Activated CD4-positive, alpha-beta T cell treated with anti-CD3 and anti-CD28 coated beads, Interleukin-2, Interleukin-4, amounts not matched to agents 100 ng/mL and 50 ng/mL, durations not matched to agents 16 hours and 8 hours (primary cell): ENCODE data around the gene COL4A1.

Experiments used
- DNase-seq: peaks from one replicate; pipeline ENCODE4 v3.0.0-alpha.2; 2020; ENCODE audit warnings: low spot score

Gene COL4A1

GRCh38 chr13:110293037-110293436, 13.9 kb downstream of the COL4A1 start:
- DNase-seq = no peak

DNA sequence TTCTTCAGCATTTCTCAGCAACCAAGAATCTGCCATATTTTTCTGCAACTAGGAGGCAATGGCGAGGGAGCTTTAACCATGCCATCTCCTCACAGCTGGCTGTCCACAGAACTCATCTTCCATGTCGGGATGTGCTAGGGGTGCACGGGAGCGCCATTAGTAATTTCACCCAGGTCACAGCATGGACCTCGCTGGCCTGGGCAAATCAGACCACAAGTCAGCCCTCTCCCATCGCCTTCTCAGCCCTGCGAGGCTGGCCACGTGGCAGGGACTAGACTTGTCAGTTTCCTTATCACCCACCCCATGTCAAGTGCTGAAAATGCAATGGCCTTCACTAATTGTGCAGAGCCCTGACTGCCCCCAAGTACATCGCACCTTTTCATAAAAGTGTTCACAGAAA, 15.7 kb downstream of the COL4A1 start:
- no peak for DNase-seq

- DNase-seq = no peak
These were observed 16.1 kb downstream of the COL4A1 start for GRCh38 chr13:110290826-110291225.

DNA sequence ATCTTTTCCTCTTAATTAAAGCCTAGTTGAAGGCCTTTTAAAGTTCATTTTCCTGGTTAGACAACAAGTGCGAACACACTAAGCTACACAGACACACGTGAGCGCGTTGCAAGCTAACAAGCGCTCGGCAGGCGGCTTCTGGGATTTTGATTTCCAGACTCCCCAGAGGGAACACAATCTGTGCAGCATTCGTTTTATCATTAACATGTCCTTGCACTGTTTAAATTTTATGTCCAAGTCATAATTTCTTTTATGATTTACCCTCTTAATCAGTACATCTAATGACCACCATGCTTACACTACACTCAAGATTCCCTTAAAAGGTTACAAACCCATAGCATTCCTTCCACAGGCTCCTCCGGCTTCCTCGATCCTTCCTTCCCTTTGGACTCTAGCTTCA, 16.8 kb downstream of the COL4A1 start:
- DNase-seq = no peak

DNA sequence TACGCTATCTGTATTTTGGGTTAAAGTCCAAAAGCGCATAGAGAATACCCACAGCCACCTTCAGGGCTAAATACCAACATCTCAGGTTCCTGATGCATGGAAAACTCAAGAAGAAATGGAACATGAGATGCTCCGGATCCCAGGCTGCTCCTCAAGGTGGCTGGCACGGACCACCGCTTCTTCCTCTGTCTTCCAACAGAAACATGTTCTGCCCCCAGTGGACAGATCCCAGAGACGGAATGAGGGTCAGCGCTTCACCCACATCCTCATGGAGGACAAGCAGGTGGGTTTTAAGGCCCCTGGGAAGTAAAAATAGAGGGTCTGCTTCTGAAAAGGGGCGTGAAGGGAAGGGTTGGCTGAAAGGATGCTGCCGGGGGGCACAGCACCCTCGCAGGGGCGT, 17.3 kb downstream of the COL4A1 start:
- no peak for DNase-seq

DNA sequence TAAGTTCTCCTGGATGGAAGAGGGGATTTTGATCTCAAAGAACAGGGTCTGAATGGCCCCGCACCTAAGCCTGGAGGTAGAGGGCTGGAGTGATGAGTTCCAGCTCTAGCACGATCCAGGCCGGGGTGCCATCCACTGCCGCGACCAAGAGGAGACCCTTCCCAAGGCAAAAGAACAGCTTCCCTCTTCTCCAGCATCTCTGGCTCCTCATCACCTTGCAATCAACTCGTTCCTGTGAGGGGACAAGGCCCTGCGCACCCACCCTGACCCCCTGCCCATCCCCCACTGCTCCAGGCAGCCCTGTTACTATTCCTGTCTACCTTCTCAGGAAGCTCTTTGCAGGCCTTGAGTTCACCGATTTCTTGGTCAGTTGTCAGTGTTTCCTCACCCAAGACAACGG, 17.8 kb downstream of the COL4A1 start:
- no peak for DNase-seq

GRCh38 chr13:110286833-110287819, 19.8 kb downstream of the COL4A1 start:
- no peak for DNase-seq

DNA sequence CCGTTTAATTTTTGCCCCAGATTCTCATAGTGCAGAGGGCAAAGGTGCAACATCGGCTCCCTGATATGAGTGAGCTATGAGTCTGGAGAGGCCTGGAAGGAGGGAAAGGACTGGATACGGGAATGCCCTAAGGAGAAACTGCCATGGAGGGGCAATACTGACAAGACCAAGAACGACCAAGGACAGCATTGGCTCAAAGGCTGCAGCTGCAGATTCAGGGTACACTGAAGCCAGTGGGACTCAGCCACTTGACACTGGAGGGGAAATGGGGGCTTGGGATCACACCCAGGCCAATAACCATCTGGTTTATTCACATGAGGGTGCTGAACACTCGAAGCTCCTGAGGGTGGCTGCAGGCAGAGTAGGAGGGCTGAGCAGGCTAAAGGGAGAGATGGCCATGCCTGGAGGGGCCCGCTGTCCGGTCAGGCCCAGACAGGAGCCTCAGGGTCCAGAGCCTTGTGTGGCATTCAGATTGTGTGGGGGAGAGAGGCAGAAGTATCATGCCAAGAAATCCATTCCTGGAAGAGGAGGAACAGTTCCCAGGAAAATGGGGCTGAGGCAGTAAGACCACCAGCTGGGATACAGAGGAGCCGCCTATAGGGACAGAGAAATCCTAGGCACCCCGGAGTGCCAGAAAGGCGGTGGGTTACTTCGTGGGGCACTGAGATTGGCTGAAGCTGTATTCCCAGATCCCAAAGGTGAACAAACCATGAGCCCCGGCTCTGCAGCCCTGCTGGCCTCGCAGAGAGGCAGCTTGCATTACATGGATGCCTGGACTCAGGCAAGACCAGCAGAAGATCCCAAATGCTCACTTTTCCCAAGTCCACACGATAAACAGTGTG, 20.7 kb downstream of the COL4A1 start:
- DNase-seq = no peak

DNA sequence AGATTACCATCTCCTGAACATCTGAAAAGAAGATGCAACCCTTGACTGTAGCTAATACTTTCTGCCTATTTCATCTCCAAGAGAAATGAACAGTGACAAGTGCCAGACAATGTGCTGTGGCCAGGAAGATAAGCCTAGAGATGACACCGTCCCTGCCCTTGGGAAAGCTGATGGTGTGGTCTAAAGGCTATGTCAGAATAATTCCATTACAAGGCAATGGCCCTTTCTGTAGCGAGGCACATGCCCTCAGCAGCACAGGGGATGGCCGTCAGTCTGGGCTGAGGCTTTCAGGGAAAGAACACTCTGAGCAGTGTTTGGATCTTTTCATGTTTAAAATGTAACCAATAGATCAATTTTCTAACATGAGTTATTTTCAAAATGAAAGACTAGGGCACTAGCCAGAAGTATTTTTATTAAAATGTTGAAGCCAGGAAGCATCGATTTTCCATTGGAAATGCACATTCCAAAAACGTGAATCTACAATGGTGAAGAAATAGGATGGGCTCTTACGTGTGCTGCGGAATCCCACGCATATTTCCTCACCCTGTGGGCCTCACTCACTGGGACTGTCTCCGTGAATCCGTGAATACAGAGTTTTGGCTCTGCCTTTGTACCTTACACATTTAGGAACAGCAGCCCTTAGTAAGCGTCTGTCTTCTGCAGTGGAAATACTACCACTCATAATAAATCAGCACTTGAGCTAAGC, 22.0 kb downstream of the COL4A1 start:
- DNase-seq = no peak

DNA sequence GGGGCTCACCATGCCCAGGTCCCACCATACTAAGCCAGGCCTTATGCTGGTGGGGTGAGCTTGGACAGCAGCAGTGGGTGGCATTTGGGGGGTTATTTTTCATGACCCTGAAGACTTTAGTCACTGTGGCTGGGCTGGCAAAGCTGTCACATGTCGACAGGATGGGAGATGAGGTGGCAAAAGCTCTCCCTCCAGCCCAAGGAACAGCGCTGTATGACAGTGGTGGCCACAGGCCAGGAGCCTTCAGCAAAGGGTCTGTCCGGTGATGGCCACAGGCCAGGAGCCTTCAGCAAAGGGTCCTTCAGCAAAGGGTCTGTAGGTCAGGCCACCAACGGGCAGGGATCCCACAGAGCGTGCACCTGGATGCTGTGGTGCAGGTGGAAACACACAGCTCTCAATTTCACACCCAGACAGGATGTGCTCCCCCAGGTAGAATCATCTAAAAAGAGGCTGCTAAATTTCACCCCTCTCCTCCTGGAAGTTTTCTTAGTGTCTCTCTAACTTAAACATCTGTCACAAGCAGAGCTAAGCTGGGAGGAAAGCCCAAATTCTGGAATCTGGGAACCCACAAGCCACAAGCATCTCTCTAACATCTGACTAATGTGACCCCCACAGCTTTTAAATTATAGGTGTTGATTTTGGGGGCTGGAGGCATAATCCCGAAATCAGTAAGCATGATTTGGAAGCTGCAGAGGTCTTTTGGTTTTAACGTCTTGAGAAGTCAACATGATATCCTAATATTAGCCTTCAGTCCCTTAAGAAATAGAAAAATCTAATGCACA, 23.0 kb downstream of the COL4A1 start:
- no peak for DNase-seq

- no peak for DNase-seq
These were observed 24.6 kb downstream of the COL4A1 start for GRCh38 chr13:110282316-110282841.

- no peak for DNase-seq
These were observed 25.2 kb downstream of the COL4A1 start for GRCh38 chr13:110281736-110282135.

- no peak for DNase-seq
These were observed 25.8 kb downstream of the COL4A1 start for GRCh38 chr13:110280985-110281688.

DNA sequence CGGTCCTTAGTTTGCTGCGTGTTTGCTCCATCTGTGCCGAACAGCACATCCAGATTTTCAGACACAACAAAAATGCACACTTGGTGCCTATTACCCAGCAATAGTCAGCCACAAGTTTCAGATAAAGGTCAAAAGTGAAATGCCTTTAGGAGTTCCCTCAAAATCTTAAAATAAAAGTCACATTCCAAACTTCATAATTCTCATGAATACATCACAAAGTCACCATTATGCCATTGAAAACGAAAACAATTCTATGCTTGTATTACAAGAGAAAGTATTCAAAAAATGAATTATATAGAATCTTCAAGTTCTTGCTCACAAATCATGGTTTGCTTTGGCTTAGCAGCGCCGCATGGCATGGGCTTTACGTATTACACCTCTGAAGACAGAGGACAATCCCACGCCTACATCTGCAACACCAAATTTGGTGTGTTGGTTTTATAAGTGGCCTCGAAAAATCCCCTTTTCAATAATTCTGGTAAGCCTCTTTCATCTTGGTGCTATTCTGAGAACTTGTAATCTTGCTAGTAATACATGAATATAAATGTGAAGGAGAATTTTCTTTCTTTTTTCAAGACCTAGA, 26.6 kb downstream of the COL4A1 start:
- DNase-seq = no peak

- no peak for DNase-seq
These were observed 27.3 kb downstream of the COL4A1 start for GRCh38 chr13:110279684-110280083.

DNA sequence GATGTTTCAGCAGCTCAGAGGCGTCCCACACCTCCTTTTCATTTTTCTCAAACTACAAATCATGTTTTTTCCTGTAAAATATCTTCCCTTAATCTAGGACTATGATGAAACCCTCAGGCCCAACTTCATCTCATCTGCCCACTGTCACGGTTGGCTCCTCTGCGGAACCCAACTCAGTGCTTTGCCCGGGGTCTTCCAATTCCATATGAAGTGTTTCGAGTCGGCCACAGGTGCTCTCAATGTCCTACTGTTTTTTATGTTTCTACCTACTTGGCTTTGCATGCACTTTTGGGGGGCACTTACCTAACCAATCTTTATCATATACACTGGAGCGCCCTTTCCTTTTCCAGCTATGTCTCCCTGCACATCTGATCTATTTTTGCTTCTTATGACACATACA, 28.1 kb downstream of the COL4A1 start:
- DNase-seq = no peak

GRCh38 chr13:110277357-110277975, 29.5 kb downstream of the COL4A1 start:
- no peak for DNase-seq

- DNase-seq = no peak
These were observed 30.4 kb downstream of the COL4A1 start for GRCh38 chr13:110276553-110276950.

DNA sequence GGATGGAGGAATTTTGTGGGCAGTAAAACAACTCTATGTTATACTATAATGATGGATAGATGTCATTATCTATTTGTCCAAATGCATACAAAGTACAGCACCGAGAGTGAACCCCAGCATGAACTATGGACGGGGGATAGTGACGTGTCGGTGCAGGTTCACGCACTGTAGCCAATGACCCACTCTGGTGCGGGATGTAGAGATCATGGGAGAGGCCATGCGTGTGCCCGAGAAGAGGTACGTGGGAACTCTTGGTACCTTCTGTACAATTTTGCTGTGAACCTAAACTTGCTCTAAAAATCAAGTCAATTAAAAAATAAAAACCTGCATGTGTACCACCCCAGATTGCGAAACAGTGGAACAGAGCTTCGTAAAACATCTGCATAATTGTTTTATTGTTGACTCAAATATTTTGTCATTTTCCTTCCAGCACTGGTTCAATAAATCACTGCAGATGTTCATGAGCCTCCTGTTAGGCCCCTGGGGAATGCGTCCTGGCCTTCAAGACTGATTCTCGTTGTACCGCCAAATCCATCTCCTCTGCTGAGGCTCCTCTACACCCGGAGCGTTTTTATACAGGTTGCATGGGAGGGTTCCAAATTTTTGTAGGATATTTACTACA, 30.9 kb downstream of the COL4A1 start:
- DNase-seq = no peak
